ENCODE measurements around the gene RAB5IF. TPM values are rescaled to one million over a fixed set of nuclear protein-coding genes. Genes with fewer than 3 reads are reported as not detected.

Gene RAB5IF
- total RNA-seq, 4 donors from 2014 or later: 56.9 to 105 (median 85.1) TPM

DNA sequence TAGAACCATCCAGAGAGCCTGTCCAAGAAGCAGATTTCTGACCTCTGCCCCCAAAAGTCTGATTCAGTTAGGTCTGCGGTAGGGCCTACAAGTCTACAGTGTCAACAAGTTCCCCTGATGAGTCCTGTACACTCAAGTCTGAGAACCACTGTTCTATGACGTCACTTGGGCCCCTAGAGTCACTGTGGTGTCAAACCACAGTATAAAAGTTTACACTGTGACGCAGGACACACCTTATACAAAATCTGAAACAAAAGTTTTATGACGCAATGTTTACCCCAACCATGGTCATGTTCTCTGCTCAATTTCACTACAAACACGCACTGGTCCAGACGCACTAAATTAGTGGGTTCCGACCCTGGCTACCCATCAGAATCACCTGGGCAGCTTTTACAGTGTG, 22.5 kb downstream of the RAB5IF start:
- no peak for DNase-seq
- intact Hi-C loops (cut with DNase I): no loop called here
- H3K4me3 ChIP-seq (replicated peaks in 1 of 3): no peak overlapping the region
- H3K27ac ChIP-seq: no peak overlapping the region
- no peaks in the 10 kb centered on the region for H3K27me3 ChIP-seq
- TF ChIP-seq POLR2A (IDR thresholded peaks at IDR 0.05): no peak
- TF ChIP-seq, protein P1, sequence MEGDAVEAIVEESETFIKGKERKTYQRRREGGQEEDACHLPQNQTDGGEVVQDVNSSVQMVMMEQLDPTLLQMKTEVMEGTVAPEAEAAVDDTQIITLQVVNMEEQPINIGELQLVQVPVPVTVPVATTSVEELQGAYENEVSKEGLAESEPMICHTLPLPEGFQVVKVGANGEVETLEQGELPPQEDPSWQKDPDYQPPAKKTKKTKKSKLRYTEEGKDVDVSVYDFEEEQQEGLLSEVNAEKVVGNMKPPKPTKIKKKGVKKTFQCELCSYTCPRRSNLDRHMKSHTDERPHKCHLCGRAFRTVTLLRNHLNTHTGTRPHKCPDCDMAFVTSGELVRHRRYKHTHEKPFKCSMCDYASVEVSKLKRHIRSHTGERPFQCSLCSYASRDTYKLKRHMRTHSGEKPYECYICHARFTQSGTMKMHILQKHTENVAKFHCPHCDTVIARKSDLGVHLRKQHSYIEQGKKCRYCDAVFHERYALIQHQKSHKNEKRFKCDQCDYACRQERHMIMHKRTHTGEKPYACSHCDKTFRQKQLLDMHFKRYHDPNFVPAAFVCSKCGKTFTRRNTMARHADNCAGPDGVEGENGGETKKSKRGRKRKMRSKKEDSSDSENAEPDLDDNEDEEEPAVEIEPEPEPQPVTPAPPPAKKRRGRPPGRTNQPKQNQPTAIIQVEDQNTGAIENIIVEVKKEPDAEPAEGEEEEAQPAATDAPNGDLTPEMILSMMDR (IDR thresholded peaks at IDR 0.05): no peak
- H3K36me3 ChIP-seq: no peaks in the 10 kb centered on the region
- H3K9me3 ChIP-seq: no peaks in the 10 kb centered on the region
- H3K4me1 ChIP-seq: no peaks in the 10 kb centered on the region
- WGBS, 2 donors: 88 to 93% methylated on average over 7 of the region's 7 CpGs

- intact Hi-C loops (cut with DNase I): no loop called here
- no peak overlapping the region for H3K27ac ChIP-seq
- WGBS, 2 donors: 80% methylated on average over 15 of the region's 15 CpGs
Measured at GRCh38 chr20:36629719-36630681, 24.4 kb downstream of the RAB5IF start.

DNA sequence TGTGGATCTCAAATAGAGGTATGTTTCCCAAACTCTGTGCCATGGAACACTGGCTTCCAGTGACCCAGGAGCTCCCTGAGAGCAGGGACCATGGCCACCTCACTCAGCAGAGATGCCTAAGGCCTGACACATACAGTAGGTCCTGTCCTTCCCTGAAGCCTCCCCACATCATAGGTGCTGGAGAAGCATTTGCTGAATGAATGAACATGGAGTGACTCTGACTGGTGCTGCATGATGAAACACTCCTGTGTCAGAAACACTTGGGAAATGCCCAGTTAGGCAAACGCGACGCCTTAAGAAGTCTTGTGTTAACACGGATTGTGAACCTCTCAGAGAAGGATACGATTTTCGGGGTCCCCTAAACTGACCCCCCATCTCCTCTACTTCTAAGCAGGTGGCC, 26.1 kb downstream of the RAB5IF start:
- H3K9me3 ChIP-seq: no peaks in the 10 kb centered on the region
- WGBS, 2 donors: 87 to 90% methylated on average over 6 of the region's 6 CpGs

More at GRCh38 chr20:36629719-36630681, 24.4 kb downstream of the RAB5IF start:
- TF ChIP-seq, protein P1 (IDR thresholded peaks at IDR 0.05): no peak
- no peak for TF ChIP-seq POLR2A (IDR thresholded peaks at IDR 0.05)
- no peak overlapping the region for H3K4me3 ChIP-seq (replicated peaks in 1 of 3)
- H3K27me3 ChIP-seq: no peaks in the 10 kb centered on the region
- no peaks in the 10 kb centered on the region for H3K4me1 ChIP-seq
- no peaks in the 10 kb centered on the region for H3K9me3 ChIP-seq
- DNase-seq: no peak
- no peaks in the 10 kb centered on the region for H3K36me3 ChIP-seq

DNA sequence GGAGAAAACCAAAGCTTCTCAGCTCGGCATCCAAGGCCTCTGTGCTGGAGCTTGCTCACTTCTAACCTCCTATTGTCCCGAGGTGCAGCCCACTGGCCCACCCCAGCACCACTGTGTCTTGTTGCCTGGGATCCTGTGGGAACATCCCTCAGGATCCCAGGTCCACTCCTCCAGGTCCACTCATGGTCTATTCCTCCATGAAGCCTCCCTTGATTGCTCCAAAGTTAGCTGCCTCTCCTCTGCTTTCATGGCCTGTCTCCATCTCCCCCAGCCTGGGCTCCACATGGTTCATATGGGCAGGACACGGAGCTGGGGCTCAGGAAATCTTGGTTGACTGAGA, 26.5 kb downstream of the RAB5IF start:
- H3K27ac ChIP-seq: no peak overlapping the region
- TF ChIP-seq POLR2A (IDR thresholded peaks at IDR 0.05): no peak
- TF ChIP-seq, protein P1 (IDR thresholded peaks at IDR 0.05): no peak
- intact Hi-C loops (cut with DNase I): no loop called here
- H3K36me3 ChIP-seq: no peaks in the 10 kb centered on the region
- H3K4me3 ChIP-seq (replicated peaks in 1 of 3): no peak overlapping the region
- H3K27me3 ChIP-seq: no peaks in the 10 kb centered on the region
- no peak for DNase-seq
- WGBS, 2 donors: 77 to 88% methylated on average over 2 to 3 of the region's 3 CpGs
- no peaks in the 10 kb centered on the region for H3K9me3 ChIP-seq
- no peaks in the 10 kb centered on the region for H3K4me1 ChIP-seq

More for the DNA sequence above, 26.1 kb downstream of the RAB5IF start:
- Histone ChIP-seq H3K4me3 (replicated peaks in 1 of 3) (no peak overlapping the region), H3K36me3 (no peaks in the 10 kb centered on the region), H3K27ac (no peak overlapping the region), H3K27me3 (no peaks in the 10 kb centered on the region), H3K4me1 (no peaks in the 10 kb centered on the region)
- intact Hi-C loops (cut with DNase I): no loop called here
- no peak for DNase-seq
- TF ChIP-seq POLR2A (IDR thresholded peaks at IDR 0.05): no peak
- TF ChIP-seq, protein P1 (IDR thresholded peaks at IDR 0.05): no peak

Data from thyroid gland (tissue), 4 donors.